Measurements from ENCODE around the gene TMEM40.
"Not testable (repeated sequence)": the region's sequence is repeated elsewhere in the genome, so short reads cannot be mapped to it uniquely, and the experiment has no call there.

Gene TMEM40

GRCh38 chr3:12775970-12776369 is 16.9 kb upstream of the TMEM40 start:
- not testable (repeated sequence) for DNase-seq (ENCODE audit: low read depth, low spot score)

- no peak for DNase-seq (ENCODE audit: low read depth, low spot score)
Measured at GRCh38 chr3:12775226-12775625, 16.2 kb upstream of the TMEM40 start.

GRCh38 chr3:12774619-12775018 is 15.6 kb upstream of the TMEM40 start:
- DNase-seq (ENCODE audit: low read depth, low spot score) = no peak

- DNase-seq (ENCODE audit: low read depth, low spot score) = no peak
Measured at GRCh38 chr3:12773710-12774086, 14.6 kb upstream of the TMEM40 start.

- DNase-seq (ENCODE audit: low read depth, low spot score) = no peak
Measured at GRCh38 chr3:12773030-12773709, 14.1 kb upstream of the TMEM40 start.

- DNase-seq (ENCODE audit: low read depth, low spot score) = no peak
Measured at GRCh38 chr3:12772462-12772861, 13.4 kb upstream of the TMEM40 start.

GRCh38 chr3:12771236-12771635 is 12.2 kb upstream of the TMEM40 start:
- no peak for DNase-seq (ENCODE audit: low read depth, low spot score)

- DNase-seq (ENCODE audit: low read depth, low spot score) = no peak
Measured at GRCh38 chr3:12769761-12770160, 10.7 kb upstream of the TMEM40 start.

GRCh38 chr3:12768579-12769527 is 9.8 kb upstream of the TMEM40 start:
- no peak for DNase-seq (ENCODE audit: low read depth, low spot score)

- no peak for DNase-seq (ENCODE audit: low read depth, low spot score)
Measured at GRCh38 chr3:12766541-12766940, 7.5 kb upstream of the TMEM40 start.

- DNase-seq (ENCODE audit: low read depth, low spot score) = no peak
Measured at GRCh38 chr3:12764171-12764776, 5.2 kb upstream of the TMEM40 start.

- no peak for DNase-seq (ENCODE audit: low read depth, low spot score)
Measured at GRCh38 chr3:12759693-12760565, 870 bp upstream of the TMEM40 start.

GRCh38 chr3:12758025-12758781 is 856 bp downstream of the TMEM40 start:
- DNase-seq (ENCODE audit: low read depth, low spot score) = peak; percentile 72

- no peak for DNase-seq (ENCODE audit: low read depth, low spot score)
Measured at GRCh38 chr3:12756635-12757034, 2.4 kb downstream of the TMEM40 start.

- no peak for DNase-seq (ENCODE audit: low read depth, low spot score)
Measured at GRCh38 chr3:12756175-12756574, 2.9 kb downstream of the TMEM40 start.

GRCh38 chr3:12755754-12756153 is 3.3 kb downstream of the TMEM40 start:
- DNase-seq (ENCODE audit: low read depth, low spot score) = no peak

GRCh38 chr3:12754313-12754712 is 4.7 kb downstream of the TMEM40 start:
- no peak for DNase-seq (ENCODE audit: low read depth, low spot score)

GRCh38 chr3:12753275-12754028 is 5.6 kb downstream of the TMEM40 start:
- DNase-seq (ENCODE audit: low read depth, low spot score) = no peak

GRCh38 chr3:12752809-12753208 is 6.2 kb downstream of the TMEM40 start:
- DNase-seq (ENCODE audit: low read depth, low spot score) = no peak

GRCh38 chr3:12752102-12752501 is 7.0 kb downstream of the TMEM40 start:
- no peak for DNase-seq (ENCODE audit: low read depth, low spot score)

Data from smooth muscle cell of the brain vasculature (primary cell).